ENCODE results near the gene WBP1L. TPM values are rescaled to one million over a fixed set of nuclear protein-coding genes. Genes with fewer than 3 reads are reported as not detected.

The WBP1L gene
- total RNA-seq, 4 donors from 2014 or later = 103 to 204 (median 145) TPM

GRCh38 chr10:102778781-102779180 is 35.0 kb downstream of the WBP1L start:
- ATAC-seq (no peak), DNase-seq (no peak)
- Histone ChIP-seq H3K27me3 (no peaks in the 10 kb centered on the region), H3K36me3 (no peaks in the 10 kb centered on the region), H3K4me3 (peak overlapping the region; percentile 32 to 78 (median 70)), H3K9me3 (no peaks in the 10 kb centered on the region), H3K4me1 (peaks cover 73 to 85% of the 10 kb centered on the region in 2 donors), H3K27ac (peak overlapping the region; percentile 91 to 100 (median 96))
- intact Hi-C loops (cut with DNase I; ENCODE audit: low total_unique reads) = loop anchor here (10.0 kb wide), 1 partner anchor 274 kb away; the partner anchor contains the start of genes ACTR1A and SUFU
- TF ChIP-seq POLR2A (IDR thresholded peaks at IDR 0.05) = no peak
- TF ChIP-seq CTCF (IDR thresholded peaks at IDR 0.05 in 4 of 5, conservative IDR thresholded peaks at IDR 0.05 in 1 of 5) = no peak
- in situ Hi-C loops (cut with MboI; ENCODE audit: low sequenced_read_pairs in 4 of 4) = no loop called here

- DNase-seq (peak; percentile 77), ATAC-seq (peak; percentile 3 to 22)
- intact Hi-C loops (cut with DNase I; ENCODE audit: low total_unique reads) = loop anchor here (10.0 kb wide), 1 partner anchor 275 kb away; the partner anchor contains the start of genes ACTR1A and SUFU
These were observed 36.2 kb downstream of the WBP1L start for GRCh38 chr10:102779680-102780526.

GRCh38 chr10:102780527-102780808 is 36.7 kb downstream of the WBP1L start:
- H3K36me3 ChIP-seq = no peaks in the 10 kb centered on the region
- H3K4me3 ChIP-seq = peak overlapping the region in 3 of 4 donors; percentile 12 to 78 (median 65)
- H3K4me1 ChIP-seq = peaks cover 76 to 88% of the 10 kb centered on the region in 2 donors
- TF ChIP-seq POLR2A (IDR thresholded peaks at IDR 0.05) (no peak), CTCF (IDR thresholded peaks at IDR 0.05 in 4 of 5, conservative IDR thresholded peaks at IDR 0.05 in 1 of 5) (no peak)
- H3K9me3 ChIP-seq = no peaks in the 10 kb centered on the region
- ATAC-seq = no peak
- intact Hi-C loops (cut with DNase I; ENCODE audit: low total_unique reads) (no loop called here), in situ Hi-C loops (cut with MboI; ENCODE audit: low sequenced_read_pairs in 4 of 4) (no loop called here)
- no peaks in the 10 kb centered on the region for H3K27me3 ChIP-seq
- no peak for DNase-seq
- peak overlapping the region; percentile 91 to 100 (median 96) for H3K27ac ChIP-seq

More at GRCh38 chr10:102779680-102780526, 36.2 kb downstream of the WBP1L start:
- H3K36me3 ChIP-seq = no peaks in the 10 kb centered on the region
- H3K27me3 ChIP-seq = no peaks in the 10 kb centered on the region
- peak overlapping the region in 3 of 4 donors; percentile 16 to 78 (median 65) for H3K4me3 ChIP-seq
- no peaks in the 10 kb centered on the region for H3K9me3 ChIP-seq
- in situ Hi-C loops (cut with MboI; ENCODE audit: low sequenced_read_pairs in 4 of 4) = no loop called here
- H3K27ac ChIP-seq = peak overlapping the region; percentile 91 to 100 (median 96)
- peaks cover 73 to 85% of the 10 kb centered on the region in 2 donors for H3K4me1 ChIP-seq
- peak in 1 of 2 donors; percentile 82 for TF ChIP-seq POLR2A (IDR thresholded peaks at IDR 0.05)
- no peak for TF ChIP-seq CTCF (IDR thresholded peaks at IDR 0.05 in 4 of 5, conservative IDR thresholded peaks at IDR 0.05 in 1 of 5)

GRCh38 chr10:102781090-102781920 is 37.6 kb downstream of the WBP1L start:
- in situ Hi-C loops (cut with MboI; ENCODE audit: low sequenced_read_pairs in 4 of 4) (no loop called here), intact Hi-C loops (cut with DNase I; ENCODE audit: low total_unique reads) (no loop called here)
- Histone ChIP-seq H3K27ac (peak overlapping the region; percentile 91 to 100 (median 96)), H3K27me3 (no peaks in the 10 kb centered on the region), H3K36me3 (no peaks in the 10 kb centered on the region), H3K4me3 (peak overlapping the region; percentile 12 to 78 (median 40)), H3K9me3 (no peaks in the 10 kb centered on the region), H3K4me1 (peaks cover 84 to 91% of the 10 kb centered on the region in 2 donors)
- ATAC-seq (peak in 1 of 2 donors; percentile 5), DNase-seq (peak in 1 of 2 donors; percentile 68)
- TF ChIP-seq CTCF (IDR thresholded peaks at IDR 0.05 in 4 of 5, conservative IDR thresholded peaks at IDR 0.05 in 1 of 5) = no peak
- TF ChIP-seq POLR2A (IDR thresholded peaks at IDR 0.05) = peak in 1 of 2 donors; percentile 37
